ENCODE data around the gene GRB10. TPM values are rescaled to one million over a fixed set of nuclear protein-coding genes. Genes with fewer than 3 reads are reported as not detected.

Gene GRB10
- total and polyA plus RNA-seq, 2 experiments from 2014 or later: 35.0 to 154 TPM

DNA sequence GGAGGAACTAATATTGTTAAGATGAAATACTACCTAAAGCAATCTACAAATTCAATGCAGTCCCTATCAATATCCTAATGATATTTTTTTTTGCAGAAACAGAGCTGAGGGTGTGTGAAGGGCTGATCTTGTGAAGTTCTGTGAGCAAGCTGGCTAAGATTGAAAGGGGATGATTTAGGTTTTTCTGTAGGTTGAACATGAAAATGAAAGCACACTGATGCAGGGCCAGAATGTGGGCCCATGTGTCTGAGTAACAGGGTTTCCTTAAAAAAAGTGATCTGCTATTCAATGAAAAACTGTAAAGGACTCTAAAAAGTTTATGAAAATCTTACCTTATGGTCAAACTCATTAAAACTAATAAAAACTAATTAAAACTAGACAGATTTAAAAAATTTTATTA, 47.4 kb downstream of the GRB10 start:
- peaks cover 26% of the 10 kb centered on the region for H3K4me1 Mint-ChIP-seq

More for the DNA sequence above, 47.4 kb downstream of the GRB10 start:
- Histone ChIP-seq H4K20me1 (replicated peaks; ENCODE audit: insufficient read depth) (peaks cover 60% of the 10 kb centered on the region), H3F3A (replicated peaks; ENCODE audit: low read depth) (no peaks in the 10 kb centered on the region), H3K4me3 (no peak overlapping the region), H3K27me3 (ENCODE audit: insufficient read depth) (no peaks in the 10 kb centered on the region), H3K27ac (ENCODE audit: low read depth) (no peak overlapping the region), H3K4me1 (ENCODE audit: insufficient read depth) (peaks cover 10% of the 10 kb centered on the region), H3K9me2 (ENCODE audit: insufficient read depth) (no peaks in the 10 kb centered on the region), H2AFZ (no peak overlapping the region), H3K36me3 (ENCODE audit: insufficient read depth) (no peaks in the 10 kb centered on the region), H3K4me2 (no peak overlapping the region), H3K79me2 (replicated peaks; ENCODE audit: insufficient read depth) (peaks cover 100% of the 10 kb centered on the region)
- H3K9me3 Mint-ChIP-seq: no peaks in the 10 kb centered on the region; the same call in 2 of the 3 replicates
- peaks cover 2% of the 10 kb centered on the region for H3K27me3 Mint-ChIP-seq (ENCODE audit: insufficient read depth, low read depth, poor library complexity)
- TF ChIP-seq ZNF114 (CRISPR knock-in tag; IDR thresholded peaks at IDR 0.05) (no peak), NANOG (IDR thresholded peaks at IDR 0.05; ENCODE audit: borderline replicate concordance) (no peak), EZH2phosphoT487 (IDR thresholded peaks at IDR 0.05; ENCODE audit: unreplicated experiment) (no peak), EZH2 (IDR thresholded peaks at IDR 0.05; ENCODE audit: low read depth, unreplicated experiment) (no peak), CREB1 (CRISPR knock-in tag; IDR thresholded peaks at IDR 0.05; ENCODE audit: low read depth) (no peak), STAT1 (IDR thresholded peaks at IDR 0.05; ENCODE audit: unreplicated experiment) (no peak), POLR2AphosphoS5 (IDR thresholded peaks at IDR 0.05; ENCODE audit: low read depth) (no peak), ZNF331 (CRISPR knock-in tag; IDR thresholded peaks at IDR 0.05; ENCODE audit: low read depth) (no peak), JUNB (IDR thresholded peaks at IDR 0.05; ENCODE audit: unreplicated experiment) (no peak)
- TF ChIP-seq, protein P1, sequence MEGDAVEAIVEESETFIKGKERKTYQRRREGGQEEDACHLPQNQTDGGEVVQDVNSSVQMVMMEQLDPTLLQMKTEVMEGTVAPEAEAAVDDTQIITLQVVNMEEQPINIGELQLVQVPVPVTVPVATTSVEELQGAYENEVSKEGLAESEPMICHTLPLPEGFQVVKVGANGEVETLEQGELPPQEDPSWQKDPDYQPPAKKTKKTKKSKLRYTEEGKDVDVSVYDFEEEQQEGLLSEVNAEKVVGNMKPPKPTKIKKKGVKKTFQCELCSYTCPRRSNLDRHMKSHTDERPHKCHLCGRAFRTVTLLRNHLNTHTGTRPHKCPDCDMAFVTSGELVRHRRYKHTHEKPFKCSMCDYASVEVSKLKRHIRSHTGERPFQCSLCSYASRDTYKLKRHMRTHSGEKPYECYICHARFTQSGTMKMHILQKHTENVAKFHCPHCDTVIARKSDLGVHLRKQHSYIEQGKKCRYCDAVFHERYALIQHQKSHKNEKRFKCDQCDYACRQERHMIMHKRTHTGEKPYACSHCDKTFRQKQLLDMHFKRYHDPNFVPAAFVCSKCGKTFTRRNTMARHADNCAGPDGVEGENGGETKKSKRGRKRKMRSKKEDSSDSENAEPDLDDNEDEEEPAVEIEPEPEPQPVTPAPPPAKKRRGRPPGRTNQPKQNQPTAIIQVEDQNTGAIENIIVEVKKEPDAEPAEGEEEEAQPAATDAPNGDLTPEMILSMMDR (conservative IDR thresholded peaks at IDR 0.05; ENCODE audit: low read depth in 2 of 2): no peak
- TF ChIP-seq, protein P2, sequence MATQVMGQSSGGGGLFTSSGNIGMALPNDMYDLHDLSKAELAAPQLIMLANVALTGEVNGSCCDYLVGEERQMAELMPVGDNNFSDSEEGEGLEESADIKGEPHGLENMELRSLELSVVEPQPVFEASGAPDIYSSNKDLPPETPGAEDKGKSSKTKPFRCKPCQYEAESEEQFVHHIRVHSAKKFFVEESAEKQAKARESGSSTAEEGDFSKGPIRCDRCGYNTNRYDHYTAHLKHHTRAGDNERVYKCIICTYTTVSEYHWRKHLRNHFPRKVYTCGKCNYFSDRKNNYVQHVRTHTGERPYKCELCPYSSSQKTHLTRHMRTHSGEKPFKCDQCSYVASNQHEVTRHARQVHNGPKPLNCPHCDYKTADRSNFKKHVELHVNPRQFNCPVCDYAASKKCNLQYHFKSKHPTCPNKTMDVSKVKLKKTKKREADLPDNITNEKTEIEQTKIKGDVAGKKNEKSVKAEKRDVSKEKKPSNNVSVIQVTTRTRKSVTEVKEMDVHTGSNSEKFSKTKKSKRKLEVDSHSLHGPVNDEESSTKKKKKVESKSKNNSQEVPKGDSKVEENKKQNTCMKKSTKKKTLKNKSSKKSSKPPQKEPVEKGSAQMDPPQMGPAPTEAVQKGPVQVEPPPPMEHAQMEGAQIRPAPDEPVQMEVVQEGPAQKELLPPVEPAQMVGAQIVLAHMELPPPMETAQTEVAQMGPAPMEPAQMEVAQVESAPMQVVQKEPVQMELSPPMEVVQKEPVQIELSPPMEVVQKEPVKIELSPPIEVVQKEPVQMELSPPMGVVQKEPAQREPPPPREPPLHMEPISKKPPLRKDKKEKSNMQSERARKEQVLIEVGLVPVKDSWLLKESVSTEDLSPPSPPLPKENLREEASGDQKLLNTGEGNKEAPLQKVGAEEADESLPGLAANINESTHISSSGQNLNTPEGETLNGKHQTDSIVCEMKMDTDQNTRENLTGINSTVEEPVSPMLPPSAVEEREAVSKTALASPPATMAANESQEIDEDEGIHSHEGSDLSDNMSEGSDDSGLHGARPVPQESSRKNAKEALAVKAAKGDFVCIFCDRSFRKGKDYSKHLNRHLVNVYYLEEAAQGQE (IDR thresholded peaks at IDR 0.05; ENCODE audit: unreplicated experiment): no peak
- TF ChIP-seq, protein P3, sequence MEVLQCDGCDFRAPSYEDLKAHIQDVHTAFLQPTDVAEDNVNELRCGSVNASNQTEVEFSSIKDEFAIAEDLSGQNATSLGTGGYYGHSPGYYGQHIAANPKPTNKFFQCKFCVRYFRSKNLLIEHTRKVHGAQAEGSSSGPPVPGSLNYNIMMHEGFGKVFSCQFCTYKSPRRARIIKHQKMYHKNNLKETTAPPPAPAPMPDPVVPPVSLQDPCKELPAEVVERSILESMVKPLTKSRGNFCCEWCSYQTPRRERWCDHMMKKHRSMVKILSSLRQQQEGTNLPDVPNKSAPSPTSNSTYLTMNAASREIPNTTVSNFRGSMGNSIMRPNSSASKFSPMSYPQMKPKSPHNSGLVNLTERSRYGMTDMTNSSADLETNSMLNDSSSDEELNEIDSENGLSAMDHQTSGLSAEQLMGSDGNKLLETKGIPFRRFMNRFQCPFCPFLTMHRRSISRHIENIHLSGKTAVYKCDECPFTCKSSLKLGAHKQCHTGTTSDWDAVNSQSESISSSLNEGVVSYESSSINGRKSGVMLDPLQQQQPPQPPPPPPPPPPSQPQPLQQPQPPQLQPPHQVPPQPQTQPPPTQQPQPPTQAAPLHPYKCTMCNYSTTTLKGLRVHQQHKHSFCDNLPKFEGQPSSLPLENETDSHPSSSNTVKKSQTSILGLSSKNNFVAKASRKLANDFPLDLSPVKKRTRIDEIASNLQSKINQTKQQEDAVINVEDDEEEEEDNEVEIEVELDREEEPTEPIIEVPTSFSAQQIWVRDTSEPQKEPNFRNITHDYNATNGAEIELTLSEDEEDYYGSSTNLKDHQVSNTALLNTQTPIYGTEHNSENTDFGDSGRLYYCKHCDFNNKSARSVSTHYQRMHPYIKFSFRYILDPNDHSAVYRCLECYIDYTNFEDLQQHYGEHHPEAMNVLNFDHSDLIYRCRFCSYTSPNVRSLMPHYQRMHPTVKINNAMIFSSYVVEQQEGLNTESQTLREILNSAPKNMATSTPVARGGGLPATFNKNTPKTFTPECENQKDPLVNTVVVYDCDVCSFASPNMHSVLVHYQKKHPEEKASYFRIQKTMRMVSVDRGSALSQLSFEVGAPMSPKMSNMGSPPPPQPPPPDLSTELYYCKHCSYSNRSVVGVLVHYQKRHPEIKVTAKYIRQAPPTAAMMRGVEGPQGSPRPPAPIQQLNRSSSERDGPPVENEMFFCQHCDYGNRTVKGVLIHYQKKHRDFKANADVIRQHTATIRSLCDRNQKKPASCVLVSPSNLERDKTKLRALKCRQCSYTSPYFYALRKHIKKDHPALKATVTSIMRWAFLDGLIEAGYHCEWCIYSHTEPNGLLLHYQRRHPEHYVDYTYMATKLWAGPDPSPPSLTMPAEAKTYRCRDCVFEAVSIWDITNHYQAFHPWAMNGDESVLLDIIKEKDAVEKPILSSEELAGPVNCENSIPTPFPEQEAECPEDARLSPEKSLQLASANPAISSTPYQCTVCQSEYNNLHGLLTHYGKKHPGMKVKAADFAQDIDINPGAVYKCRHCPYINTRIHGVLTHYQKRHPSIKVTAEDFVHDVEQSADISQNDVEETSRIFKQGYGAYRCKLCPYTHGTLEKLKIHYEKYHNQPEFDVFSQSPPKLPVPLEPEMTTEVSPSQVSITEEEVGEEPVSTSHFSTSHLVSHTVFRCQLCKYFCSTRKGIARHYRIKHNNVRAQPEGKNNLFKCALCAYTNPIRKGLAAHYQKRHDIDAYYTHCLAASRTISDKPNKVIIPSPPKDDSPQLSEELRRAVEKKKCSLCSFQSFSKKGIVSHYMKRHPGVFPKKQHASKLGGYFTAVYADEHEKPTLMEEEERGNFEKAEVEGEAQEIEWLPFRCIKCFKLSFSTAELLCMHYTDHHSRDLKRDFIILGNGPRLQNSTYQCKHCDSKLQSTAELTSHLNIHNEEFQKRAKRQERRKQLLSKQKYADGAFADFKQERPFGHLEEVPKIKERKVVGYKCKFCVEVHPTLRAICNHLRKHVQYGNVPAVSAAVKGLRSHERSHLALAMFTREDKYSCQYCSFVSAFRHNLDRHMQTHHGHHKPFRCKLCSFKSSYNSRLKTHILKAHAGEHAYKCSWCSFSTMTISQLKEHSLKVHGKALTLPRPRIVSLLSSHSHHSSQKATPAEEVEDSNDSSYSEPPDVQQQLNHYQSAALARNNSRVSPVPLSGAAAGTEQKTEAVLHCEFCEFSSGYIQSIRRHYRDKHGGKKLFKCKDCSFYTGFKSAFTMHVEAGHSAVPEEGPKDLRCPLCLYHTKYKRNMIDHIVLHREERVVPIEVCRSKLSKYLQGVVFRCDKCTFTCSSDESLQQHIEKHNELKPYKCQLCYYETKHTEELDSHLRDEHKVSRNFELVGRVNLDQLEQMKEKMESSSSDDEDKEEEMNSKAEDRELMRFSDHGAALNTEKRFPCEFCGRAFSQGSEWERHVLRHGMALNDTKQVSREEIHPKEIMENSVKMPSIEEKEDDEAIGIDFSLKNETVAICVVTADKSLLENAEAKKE (CRISPR knock-in tag; IDR thresholded peaks at IDR 0.05): no peak
- TF ChIP-seq, protein P4, sequence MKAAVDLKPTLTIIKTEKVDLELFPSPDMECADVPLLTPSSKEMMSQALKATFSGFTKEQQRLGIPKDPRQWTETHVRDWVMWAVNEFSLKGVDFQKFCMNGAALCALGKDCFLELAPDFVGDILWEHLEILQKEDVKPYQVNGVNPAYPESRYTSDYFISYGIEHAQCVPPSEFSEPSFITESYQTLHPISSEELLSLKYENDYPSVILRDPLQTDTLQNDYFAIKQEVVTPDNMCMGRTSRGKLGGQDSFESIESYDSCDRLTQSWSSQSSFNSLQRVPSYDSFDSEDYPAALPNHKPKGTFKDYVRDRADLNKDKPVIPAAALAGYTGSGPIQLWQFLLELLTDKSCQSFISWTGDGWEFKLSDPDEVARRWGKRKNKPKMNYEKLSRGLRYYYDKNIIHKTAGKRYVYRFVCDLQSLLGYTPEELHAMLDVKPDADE (IDR thresholded peaks at IDR 0.05): no peak
- peaks cover 22% of the 10 kb centered on the region for H3K36me3 Mint-ChIP-seq (ENCODE audit: low read depth)
- H3K27ac Mint-ChIP-seq: no peak overlapping the region
- H3K4me3 Mint-ChIP-seq: no peak overlapping the region
- DNase-seq (ENCODE audit: low spot score): no peak
- ATAC-seq: no peak

Measured in GM23338 (cell line).